GM12872 (cell line): Measurements from ENCODE around the gene ZNF846.

ENCODE experiments used
- TF ChIP-seq, protein P1 (sequence below): IDR thresholded peaks from 3 replicates; pipeline ENCODE4 v1.5.1; 2011; ENCODE audit warnings: low read depth, mild to moderate bottlenecking, low read length, moderate library complexity; ENCODE audit not compliant: insufficient read depth

The ZNF846 gene

DNA sequence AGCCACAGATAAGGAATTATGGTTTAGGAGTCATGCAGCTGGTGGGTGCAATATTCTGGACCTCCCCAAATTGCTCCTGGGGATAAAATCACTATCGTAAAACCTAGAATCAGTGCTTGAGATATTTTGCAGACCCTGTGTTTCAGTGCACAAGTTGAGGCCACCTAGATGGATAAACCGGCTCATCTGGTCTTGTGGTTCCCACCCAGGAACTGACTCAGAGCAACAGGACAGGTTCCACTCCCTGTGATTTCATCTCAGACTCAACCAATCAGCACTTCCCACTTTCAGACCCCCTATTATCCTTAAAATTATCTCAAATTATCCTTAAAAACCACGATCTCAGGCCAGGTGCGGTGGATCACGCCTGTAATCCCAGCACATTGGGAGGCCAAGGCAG lies 29.3 kb upstream of the ZNF846 start:
- TF ChIP-seq, protein P1, sequence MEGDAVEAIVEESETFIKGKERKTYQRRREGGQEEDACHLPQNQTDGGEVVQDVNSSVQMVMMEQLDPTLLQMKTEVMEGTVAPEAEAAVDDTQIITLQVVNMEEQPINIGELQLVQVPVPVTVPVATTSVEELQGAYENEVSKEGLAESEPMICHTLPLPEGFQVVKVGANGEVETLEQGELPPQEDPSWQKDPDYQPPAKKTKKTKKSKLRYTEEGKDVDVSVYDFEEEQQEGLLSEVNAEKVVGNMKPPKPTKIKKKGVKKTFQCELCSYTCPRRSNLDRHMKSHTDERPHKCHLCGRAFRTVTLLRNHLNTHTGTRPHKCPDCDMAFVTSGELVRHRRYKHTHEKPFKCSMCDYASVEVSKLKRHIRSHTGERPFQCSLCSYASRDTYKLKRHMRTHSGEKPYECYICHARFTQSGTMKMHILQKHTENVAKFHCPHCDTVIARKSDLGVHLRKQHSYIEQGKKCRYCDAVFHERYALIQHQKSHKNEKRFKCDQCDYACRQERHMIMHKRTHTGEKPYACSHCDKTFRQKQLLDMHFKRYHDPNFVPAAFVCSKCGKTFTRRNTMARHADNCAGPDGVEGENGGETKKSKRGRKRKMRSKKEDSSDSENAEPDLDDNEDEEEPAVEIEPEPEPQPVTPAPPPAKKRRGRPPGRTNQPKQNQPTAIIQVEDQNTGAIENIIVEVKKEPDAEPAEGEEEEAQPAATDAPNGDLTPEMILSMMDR, result no peak

GRCh38 chr19:9796113-9796773 lies 27.7 kb upstream of the ZNF846 start:
- TF ChIP-seq, protein P1, result peak; percentile 85

- TF ChIP-seq, protein P1, result no peak
Measured at GRCh38 chr19:9793071-9793591, 24.6 kb upstream of the ZNF846 start.

DNA sequence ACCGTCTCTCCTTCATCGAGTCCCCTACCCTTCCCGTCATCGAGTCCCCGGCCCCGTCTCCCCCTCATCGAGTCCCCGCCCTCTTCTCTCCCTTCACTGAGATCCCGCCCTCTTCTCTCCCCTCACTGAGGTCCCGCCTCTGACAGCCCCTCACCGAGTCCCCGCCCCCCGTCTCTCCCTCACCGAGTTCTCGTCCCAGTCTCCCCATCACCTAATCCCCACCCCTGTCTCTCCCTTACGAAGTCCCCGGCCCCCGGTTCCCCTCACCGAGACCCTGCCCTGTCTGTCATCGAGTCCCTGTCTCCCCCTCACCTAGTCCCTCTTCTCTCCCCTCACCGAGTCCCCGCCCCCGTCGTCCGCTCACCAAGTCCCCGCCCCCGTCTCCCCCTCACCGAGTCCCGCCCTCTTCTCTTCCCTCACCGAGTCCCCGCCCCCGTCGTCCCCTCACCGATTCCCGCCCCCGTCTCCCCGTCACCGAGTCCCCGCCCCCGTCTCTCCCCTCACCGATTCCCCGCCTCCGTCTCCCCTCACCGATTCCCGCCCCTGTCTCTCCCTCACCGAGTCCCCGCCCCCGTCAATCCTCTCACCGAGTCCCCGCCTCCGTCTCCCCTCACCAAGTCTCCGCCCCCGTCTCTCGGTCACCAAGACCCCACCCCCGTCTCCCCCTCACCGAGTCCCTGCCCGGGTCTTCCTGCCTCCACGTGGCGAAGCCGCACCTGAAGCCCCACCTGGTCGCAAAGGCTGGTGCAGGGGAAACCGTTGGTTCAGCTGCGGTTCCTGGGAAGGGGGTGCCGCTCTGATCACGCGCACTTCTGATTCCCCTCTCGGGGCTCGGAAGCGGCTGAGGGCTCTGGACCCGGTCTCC lies 23.9 kb upstream of the ZNF846 start:
- TF ChIP-seq, protein P1, result no peak

GRCh38 chr19:9791552-9792205 lies 23.1 kb upstream of the ZNF846 start:
- TF ChIP-seq, protein P1, result no peak

DNA sequence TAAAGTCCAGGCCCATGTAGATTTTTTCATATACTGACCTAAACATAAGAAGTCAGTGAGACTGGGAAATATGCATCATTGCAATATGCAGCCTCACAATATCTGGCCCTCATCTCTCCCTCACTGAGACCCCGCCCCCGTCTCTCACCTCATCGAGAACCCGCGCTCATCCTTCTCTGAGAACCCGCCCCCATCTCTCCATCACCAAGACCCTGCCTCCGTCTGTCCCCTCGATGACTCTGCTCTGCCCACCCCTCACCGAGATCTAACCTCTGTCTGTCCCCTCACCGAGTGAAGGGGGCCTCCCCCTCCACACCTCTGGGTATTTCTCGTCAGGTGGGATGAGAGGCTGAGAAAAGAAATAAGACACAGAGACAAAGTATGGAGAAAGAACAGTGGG lies 20.5 kb upstream of the ZNF846 start:
- TF ChIP-seq, protein P1, result no peak

DNA sequence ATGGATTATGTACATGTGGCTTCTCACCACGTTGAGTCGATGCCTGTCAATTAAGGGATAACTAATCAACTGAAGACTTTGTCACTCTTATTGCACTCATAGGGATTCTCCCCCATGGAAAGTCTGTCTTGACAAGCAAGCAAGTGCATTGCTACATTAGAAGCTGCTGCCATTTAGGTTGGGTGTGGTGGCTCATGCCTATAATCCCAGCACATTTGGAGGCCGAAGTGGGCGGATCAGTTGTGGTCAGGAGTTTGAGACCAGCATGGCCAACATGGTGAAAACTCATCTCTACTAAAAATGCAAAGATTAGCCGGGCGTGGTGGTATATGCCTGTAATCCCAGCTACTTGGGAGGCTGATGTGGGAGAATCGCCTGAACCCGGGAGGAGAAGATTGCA lies 18.3 kb upstream of the ZNF846 start:
- TF ChIP-seq, protein P1, result no peak
